ENCODE data around the gene RFC3. TPM values are rescaled to one million over a fixed set of nuclear protein-coding genes. Genes with fewer than 3 reads are reported as not detected.

RFC3 gene
- total and polyA plus RNA-seq, 9 of the 15 experiments (the other 6 are each of a cell fraction or from before 2014, with no cell fraction given): 31.3 to 94.0 (median 54.0) TPM

- H3K4me1 ChIP-seq (replicated peaks in 1 of 2; ENCODE audit: control insufficient read depth in 2 of 2, insufficient read depth in 2 of 2, low read length in 2 of 2): no peaks in the 10 kb centered on the region; a peak in 2 of 5 replicates
- H3K79me2 ChIP-seq (ENCODE audit: control insufficient read depth, insufficient read depth, low read length): peaks cover 62% of the 10 kb centered on the region
- no peak overlapping the region for H3K4me3 ChIP-seq
- no peaks in the 10 kb centered on the region for H3K27me3 ChIP-seq (ENCODE audit: control insufficient read depth in 2 of 2, insufficient read depth in 2 of 2, low read length in 2 of 2)
- FAIRE-seq: no peak
- no peak for DNase-seq (ENCODE audit: extremely low read depth in 1 of 4, low spot score in 3 of 4)
- no TSS peak for BruUV-seq (replicated peaks)
- intact Hi-C loops (cut with micrococcal nuclease) (no loop called here), in situ Hi-C loops (cut with MboI) (no loop called here)
- no peak overlapping the region for H3K4me2 ChIP-seq (ENCODE audit: insufficient read depth, low read length)
- H3K9ac ChIP-seq (ENCODE audit: insufficient read depth in 1 of 2, low read depth in 2 of 2, low read length in 2 of 2): no peak overlapping the region
- H3K36me3 ChIP-seq (ENCODE audit: control insufficient read depth, insufficient read depth, low read length): peaks cover 94% of the 10 kb centered on the region
- H3K9me3 ChIP-seq (replicated peaks; ENCODE audit: control insufficient read depth, insufficient read depth, low read depth, low read length): no peaks in the 10 kb centered on the region
- no peak overlapping the region for H2AFZ ChIP-seq (ENCODE audit: low read depth, low read length)
- ChIA-PET CTCF (ENCODE audit: low intra/inter-chr PET ratio) (no interaction called here), POLR2A (no interaction called here)
- TF ChIP-seq ELK3 (CRISPR knock-in tag; IDR thresholded peaks at IDR 0.05): no peak
- no peak for TF ChIP-seq ZNF561 (CRISPR knock-in tag; conservative IDR thresholded peaks at IDR 0.05)
- TF ChIP-seq MXD1 (CRISPR knock-in tag; IDR thresholded peaks at IDR 0.05; ENCODE audit: borderline replicate concordance, poor library complexity, severe bottlenecking): no peak
- TF ChIP-seq ZNF644 (tag; IDR thresholded peaks at IDR 0.05; ENCODE audit: low read depth): no peak
- TF ChIP-seq MYNN (IDR thresholded peaks at IDR 0.05): no peak
- no peak for TF ChIP-seq MYNN (CRISPR knock-in tag; IDR thresholded peaks at IDR 0.05)
- no peak for TF ChIP-seq HDAC8 (tag; IDR thresholded peaks at IDR 0.05)
- TF ChIP-seq ZFX (CRISPR knock-in tag; IDR thresholded peaks at IDR 0.05): no peak
- WGBS (ENCODE audit: insufficient coverage, low coverage, missing lambda C conversion rate): 94% methylated on average over 4 of the region's 4 CpGs
- H4K20me1 ChIP-seq (replicated peaks; ENCODE audit: control insufficient read depth, insufficient read depth, low read length): no peaks in the 10 kb centered on the region
- no peak for ATAC-seq
- H3K27ac ChIP-seq (ENCODE audit: extremely low read depth, low read depth, low read length): no peak overlapping the region
- H3K9me1 ChIP-seq (ENCODE audit: control insufficient read depth, insufficient read depth, low read length): no peaks in the 10 kb centered on the region
Observed at GRCh38 chr13:33825083-33825482, 7.1 kb downstream of the RFC3 start.
